Activated naive CD8-positive, alpha-beta T cell (primary cell): ENCODE results near the gene MRTO4.
"Not testable (repeated sequence)": the region's sequence is repeated elsewhere in the genome, so short reads cannot be mapped to it uniquely, and the experiment has no call there.

Source experiments
- H3K27ac Mint-ChIP-seq: one replicate; pipeline ENCODE4 v1.8.0; 2021; ENCODE audit warnings: mixed read lengths
- H3K27me3 Mint-ChIP-seq: one replicate; pipeline ENCODE4 v1.8.0; 2021; ENCODE audit warnings: mixed read lengths
- H3K36me3 Mint-ChIP-seq: one replicate; pipeline ENCODE4 v1.8.0; 2021; ENCODE audit warnings: mixed read lengths
- H3K4me1 Mint-ChIP-seq: one replicate; pipeline ENCODE4 v1.8.0; 2021; ENCODE audit warnings: low read depth, mixed read lengths
- H3K4me3 Mint-ChIP-seq: one replicate; pipeline ENCODE4 v1.8.0; 2021; ENCODE audit warnings: mild to moderate bottlenecking, mixed read lengths
- H3K9me3 Mint-ChIP-seq: one replicate; pipeline ENCODE4 v1.8.0; 2021; ENCODE audit warnings: low read depth, mixed read lengths

MRTO4 gene

GRCh38 chr1:19216585-19216984 is 35.0 kb upstream of the MRTO4 start:
- H3K4me3 Mint-ChIP-seq, H3K9me3 Mint-ChIP-seq, H3K27me3 Mint-ChIP-seq, H3K36me3 Mint-ChIP-seq: not testable (repeated sequence)
- Mint-ChIP-seq H3K27ac (peak overlapping the region; percentile 41), H3K4me1 (peaks cover 39% of the 10 kb centered on the region)

DNA sequence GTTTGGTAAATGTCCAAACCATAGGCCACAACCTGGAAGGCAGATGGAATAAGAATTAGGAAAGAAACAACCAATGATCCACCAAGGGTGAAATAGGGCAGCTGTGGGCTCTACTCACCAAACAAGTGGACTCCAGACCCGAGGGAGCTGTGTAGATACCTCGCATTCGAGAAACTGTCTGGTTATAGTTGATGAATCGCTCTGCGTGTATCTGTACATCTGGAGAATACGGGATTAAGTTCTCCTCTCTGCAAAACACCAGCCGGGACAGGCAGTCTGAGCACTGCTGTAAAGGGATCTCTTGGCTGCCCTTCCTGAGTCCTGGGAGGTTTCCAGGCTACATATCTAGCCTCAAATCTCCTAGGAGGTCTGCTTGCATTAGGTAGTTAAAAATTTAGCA is 32.2 kb upstream of the MRTO4 start:
- H3K9me3 Mint-ChIP-seq = no peaks in the 10 kb centered on the region
- H3K36me3 Mint-ChIP-seq = peaks cover 10% of the 10 kb centered on the region
- peak overlapping the region; percentile 64 for H3K27ac Mint-ChIP-seq
- H3K27me3 Mint-ChIP-seq = no peaks in the 10 kb centered on the region
- no peak overlapping the region for H3K4me3 Mint-ChIP-seq
- H3K4me1 Mint-ChIP-seq = peaks cover 16% of the 10 kb centered on the region

DNA sequence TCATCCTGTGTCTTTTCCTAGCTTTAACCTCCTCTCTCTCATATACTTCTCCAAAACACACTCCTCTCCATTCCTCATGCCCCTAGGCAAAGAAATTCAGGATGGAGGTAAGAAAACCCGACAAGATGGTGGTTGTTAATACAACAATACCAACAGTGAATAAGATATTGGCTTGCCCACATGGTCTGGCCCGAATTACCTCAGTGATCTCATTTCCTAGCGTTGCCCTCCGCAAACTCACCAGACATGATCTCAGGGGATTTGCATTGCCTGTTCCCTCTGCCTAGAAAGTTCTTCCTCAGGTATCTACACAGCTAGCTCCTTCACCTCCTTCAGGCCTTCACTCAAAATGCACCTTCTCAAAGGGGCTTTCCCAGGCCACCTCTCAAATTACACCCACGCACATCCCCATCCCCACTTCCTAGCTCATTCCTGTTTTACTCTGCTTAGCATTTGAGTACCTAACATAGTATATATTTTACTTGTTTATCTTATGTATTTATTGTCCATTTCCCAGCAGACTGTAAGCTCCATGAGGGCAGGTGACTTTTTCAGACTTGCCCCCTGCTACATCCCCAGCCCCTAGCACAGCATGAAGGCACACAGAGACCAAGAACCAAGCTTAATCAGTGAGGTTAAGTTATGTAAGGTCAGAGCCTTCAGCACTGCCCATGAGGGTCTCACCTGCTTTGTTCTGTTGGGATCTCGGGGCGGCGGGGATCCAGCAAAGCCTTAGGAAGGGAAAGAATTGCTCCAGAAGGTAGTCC is 31.3 kb upstream of the MRTO4 start:
- peaks cover 13% of the 10 kb centered on the region for H3K36me3 Mint-ChIP-seq

GRCh38 chr1:19220991-19221390 is 30.6 kb upstream of the MRTO4 start:
- no peaks in the 10 kb centered on the region for H3K27me3 Mint-ChIP-seq
- H3K9me3 Mint-ChIP-seq = no peaks in the 10 kb centered on the region
- H3K4me3 Mint-ChIP-seq = no peak overlapping the region
- H3K27ac Mint-ChIP-seq = peak overlapping the region; percentile 64
- H3K4me1 Mint-ChIP-seq = peaks cover 12% of the 10 kb centered on the region
- peaks cover 13% of the 10 kb centered on the region for H3K36me3 Mint-ChIP-seq

More for the DNA sequence above, 31.3 kb upstream of the MRTO4 start:
- Mint-ChIP-seq H3K4me3 (no peak overlapping the region), H3K9me3 (no peaks in the 10 kb centered on the region), H3K27me3 (no peaks in the 10 kb centered on the region), H3K27ac (peak overlapping the region; percentile 64), H3K4me1 (peaks cover 14% of the 10 kb centered on the region)

- Mint-ChIP-seq H3K4me3 (no peak overlapping the region), H3K4me1 (peaks cover 12% of the 10 kb centered on the region), H3K27ac (no peak overlapping the region), H3K9me3 (no peaks in the 10 kb centered on the region), H3K36me3 (peaks cover 13% of the 10 kb centered on the region), H3K27me3 (no peaks in the 10 kb centered on the region)
Measured at GRCh38 chr1:19222573-19222972, 29.0 kb upstream of the MRTO4 start.

GRCh38 chr1:19222979-19223824 is 28.4 kb upstream of the MRTO4 start:
- peaks cover 12% of the 10 kb centered on the region for H3K4me1 Mint-ChIP-seq
- no peaks in the 10 kb centered on the region for H3K9me3 Mint-ChIP-seq
- H3K27ac Mint-ChIP-seq = peak overlapping the region; percentile 46
- no peak overlapping the region for H3K4me3 Mint-ChIP-seq
- H3K36me3 Mint-ChIP-seq = peaks cover 13% of the 10 kb centered on the region
- H3K27me3 Mint-ChIP-seq = no peaks in the 10 kb centered on the region

DNA sequence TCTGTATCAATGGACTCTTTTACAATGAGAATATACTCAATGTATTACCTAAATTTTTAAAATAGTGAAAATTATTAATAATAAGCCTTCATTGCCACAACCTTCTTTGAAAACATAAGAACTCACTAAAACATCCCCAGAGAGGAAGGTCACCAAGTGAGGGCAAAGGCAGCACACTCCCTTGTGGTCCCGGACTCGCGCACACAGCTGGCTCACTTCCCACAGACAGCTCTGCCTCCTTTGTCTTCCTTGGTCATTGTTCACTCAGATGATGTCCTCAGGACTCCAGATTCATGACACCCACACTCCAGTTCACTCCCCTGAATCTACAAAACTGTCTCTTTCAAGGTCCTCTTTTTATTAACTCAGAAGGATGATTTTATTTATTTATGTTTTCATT is 22.4 kb upstream of the MRTO4 start:
- Mint-ChIP-seq H3K9me3 (no peaks in the 10 kb centered on the region), H3K4me3 (no peak overlapping the region), H3K27me3 (no peaks in the 10 kb centered on the region), H3K4me1 (no peaks in the 10 kb centered on the region), H3K36me3 (peaks cover 5% of the 10 kb centered on the region), H3K27ac (no peak overlapping the region)

GRCh38 chr1:19229828-19230325 is 21.7 kb upstream of the MRTO4 start:
- no peaks in the 10 kb centered on the region for H3K27me3 Mint-ChIP-seq
- no peaks in the 10 kb centered on the region for H3K4me1 Mint-ChIP-seq
- no peaks in the 10 kb centered on the region for H3K36me3 Mint-ChIP-seq
- H3K9me3 Mint-ChIP-seq = no peaks in the 10 kb centered on the region
- H3K27ac Mint-ChIP-seq = no peak overlapping the region
- H3K4me3 Mint-ChIP-seq = no peak overlapping the region

DNA sequence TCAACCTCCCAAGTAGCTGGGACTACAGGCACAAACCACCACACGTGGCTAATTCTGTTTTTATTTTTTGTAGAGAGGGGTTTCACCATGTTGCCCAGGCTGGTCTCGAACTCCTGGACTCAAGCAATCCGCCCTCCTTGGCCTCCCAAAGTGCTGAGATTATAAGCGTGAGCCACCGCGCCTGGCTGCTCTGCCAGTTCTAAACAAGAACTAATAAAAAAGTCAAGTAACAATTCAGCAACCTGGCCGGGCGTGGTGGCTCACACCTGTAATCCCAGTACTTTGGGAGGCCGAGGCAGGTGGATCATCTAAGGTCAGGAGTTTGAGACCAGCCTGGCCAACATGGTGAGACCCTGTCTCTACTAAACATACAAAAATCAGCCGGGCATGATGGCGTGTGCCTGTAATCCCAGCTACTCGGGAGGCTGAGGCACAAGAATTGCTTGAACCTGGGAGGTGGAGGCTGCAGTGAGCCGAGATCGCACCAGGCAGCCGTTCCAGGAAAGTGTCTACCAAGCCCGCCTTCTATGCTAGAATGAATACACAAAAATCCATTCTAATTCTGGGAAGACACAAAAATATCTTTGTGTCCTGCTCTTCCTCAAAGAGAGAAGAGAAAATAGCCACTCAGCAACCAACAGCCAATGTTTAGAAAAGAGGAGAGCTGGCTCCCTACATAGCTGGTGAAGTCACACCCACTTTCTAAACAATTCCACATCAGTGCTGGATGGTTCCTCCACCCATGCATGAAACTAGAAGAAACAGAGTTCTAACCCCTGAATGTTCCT is 19.7 kb upstream of the MRTO4 start:
- not testable (repeated sequence) for H3K36me3 Mint-ChIP-seq, H3K27me3 Mint-ChIP-seq, H3K9me3 Mint-ChIP-seq, H3K4me3 Mint-ChIP-seq, H3K27ac Mint-ChIP-seq, H3K4me1 Mint-ChIP-seq

DNA sequence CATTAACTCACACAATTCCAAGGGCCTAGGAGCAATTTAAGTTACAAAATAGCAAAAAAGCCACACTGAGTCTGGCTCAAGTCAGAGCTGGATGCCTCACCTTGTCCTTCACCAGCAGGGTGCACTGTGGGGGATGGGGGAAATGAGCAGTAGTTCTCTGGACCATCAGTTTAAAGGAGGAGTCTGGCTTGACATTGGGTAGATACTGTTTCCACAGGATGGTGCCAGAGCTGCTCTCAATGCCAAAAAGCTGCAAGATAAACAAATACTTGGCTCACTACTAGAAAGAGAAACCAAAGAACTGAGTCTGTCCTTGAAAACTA is 19.1 kb upstream of the MRTO4 start:
- no peaks in the 10 kb centered on the region for H3K9me3 Mint-ChIP-seq

DNA sequence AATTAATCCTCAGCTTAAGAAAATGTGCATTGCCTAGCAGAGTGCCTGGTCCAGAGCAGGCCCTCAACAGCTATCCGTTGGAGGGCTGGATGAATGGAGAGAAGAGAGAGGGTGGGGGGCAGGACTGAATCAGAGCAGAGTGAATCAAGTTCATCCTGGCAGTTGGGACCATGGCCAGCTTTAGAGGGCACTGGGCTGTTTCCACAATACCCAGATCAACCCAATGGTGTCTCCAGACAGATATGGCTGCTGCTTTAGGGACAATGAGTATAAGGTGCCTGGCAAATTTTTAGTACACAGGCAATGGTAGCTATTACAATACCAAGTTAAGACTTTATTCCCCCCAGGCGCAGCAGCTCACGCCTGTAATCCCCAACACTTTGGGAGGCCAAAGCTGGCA is 17.4 kb upstream of the MRTO4 start:
- Mint-ChIP-seq H3K27me3 (no peaks in the 10 kb centered on the region), H3K4me3 (no peak overlapping the region), H3K4me1 (no peaks in the 10 kb centered on the region), H3K27ac (no peak overlapping the region), H3K36me3 (no peaks in the 10 kb centered on the region), H3K9me3 (no peaks in the 10 kb centered on the region)

More for the DNA sequence above, 19.1 kb upstream of the MRTO4 start:
- Mint-ChIP-seq H3K4me1 (no peaks in the 10 kb centered on the region), H3K36me3 (no peaks in the 10 kb centered on the region), H3K4me3 (no peak overlapping the region), H3K27ac (no peak overlapping the region), H3K27me3 (no peaks in the 10 kb centered on the region)

GRCh38 chr1:19239876-19240275 is 11.7 kb upstream of the MRTO4 start:
- no peak overlapping the region for H3K4me3 Mint-ChIP-seq

GRCh38 chr1:19240673-19241538 is 10.7 kb upstream of the MRTO4 start:
- Mint-ChIP-seq H3K9me3 (no peaks in the 10 kb centered on the region), H3K4me3 (no peak overlapping the region), H3K27me3 (no peaks in the 10 kb centered on the region), H3K4me1 (no peaks in the 10 kb centered on the region), H3K36me3 (peaks cover 6% of the 10 kb centered on the region), H3K27ac (no peak overlapping the region)

More at GRCh38 chr1:19239876-19240275, 11.7 kb upstream of the MRTO4 start:
- Mint-ChIP-seq H3K36me3 (peaks cover 6% of the 10 kb centered on the region), H3K9me3 (no peaks in the 10 kb centered on the region), H3K27me3 (no peaks in the 10 kb centered on the region), H3K4me1 (no peaks in the 10 kb centered on the region), H3K27ac (no peak overlapping the region)

GRCh38 chr1:19250629-19251304 is 838 bp upstream of the MRTO4 start:
- Mint-ChIP-seq H3K27me3 (no peaks in the 10 kb centered on the region), H3K9me3 (no peaks in the 10 kb centered on the region), H3K36me3 (no peaks in the 10 kb centered on the region), H3K4me3 (peak overlapping the region; percentile 99), H3K27ac (peak overlapping the region; percentile 100), H3K4me1 (peaks cover 35% of the 10 kb centered on the region)
